Activated B cell treated with CpG ODN at 0.5 μM for 24 hours (primary cell): ENCODE measurements around the gene YJEFN3. TPM values are rescaled to one million over a fixed set of nuclear protein-coding genes. Genes with fewer than 3 reads are reported as not detected.

Experiments
- ATAC-seq: fragments of 200-7000 bp; cut with Tn5 transposase; one replicate; pipeline ENCODE4 v1.10.0; 2021; ENCODE audit warnings: low read depth, mild to moderate bottlenecking, moderate library complexity
- CTCF ChIA-PET: fragments of 350-600 bp; sonication (Branson Sonifier 250); formaldehyde crosslinking; loops from one replicate; lab custom pipeline; 2021; ENCODE audit warnings: antibody characterized with exemption; lab: Charles Lee
- POLR2A ChIA-PET: fragments of 350-600 bp; sonication (Branson Sonifier 250); formaldehyde crosslinking; loops from one replicate; lab custom pipeline; 2021; ENCODE audit warnings: antibody characterized with exemption; lab: Charles Lee
- DNase-seq: peaks from one replicate; pipeline ENCODE4 v3.0.0; 2022
- H3K27ac Mint-ChIP-seq: one replicate; pipeline ENCODE4 v1.8.0; 2020; ENCODE audit warnings: mixed read lengths
- H3K27me3 Mint-ChIP-seq: one replicate; pipeline ENCODE4 v1.8.0; 2021; ENCODE audit warnings: mixed read lengths
- H3K36me3 Mint-ChIP-seq: one replicate; pipeline ENCODE4 v1.8.0; 2021; ENCODE audit warnings: low read depth, mixed read lengths
- H3K4me1 Mint-ChIP-seq: one replicate; pipeline ENCODE4 v1.8.0; 2021; ENCODE audit warnings: mixed read lengths
- H3K4me3 Mint-ChIP-seq: one replicate; pipeline ENCODE4 v1.8.0; 2020; ENCODE audit warnings: mild to moderate bottlenecking, mixed read lengths
- H3K9me3 Mint-ChIP-seq: one replicate; pipeline ENCODE4 v1.8.0; 2020; ENCODE audit warnings: mixed read lengths
- CTCF ChIP-seq: fragments of 200-600 bp; IDR thresholded peaks from one replicate; pipeline ENCODE4 v1.8.0; 2022; ENCODE audit warnings: antibody characterized with exemption, mild to moderate bottlenecking
- intact Hi-C: fragments of 100-400 bp; cut with micrococcal nuclease; formaldehyde crosslinking; loops from one replicate; pipeline ENCODE4 v1.15.1; 2024
- total RNA-seq: library from RNA; stranded (reverse); gene quantifications from 2 replicates; pipeline ENCODE4 v1.2.3, GENCODE V29; 2022

The YJEFN3 gene
- total RNA-seq, 1 donor from 2014 or later = 9.1 TPM

GRCh38 chr19:19492026-19492610 lies 36.6 kb upstream of the YJEFN3 start:
- ChIA-PET CTCF (interaction anchor here (1.3 to 6.7 kb wide), 4 partner anchors 87 to 125 kb away, joined by 3 to 140 read pairs (median 32); partner anchors contain the start of gene GATAD2A), POLR2A (interaction anchor here (0.6 to 0.7 kb wide), 2 partner anchors 66 to 170 kb away, joined by 3 read pairs; no protein-coding TSS in a partner anchor)
- Mint-ChIP-seq H3K4me3 (no peak overlapping the region), H3K27me3 (no peaks in the 10 kb centered on the region), H3K27ac (no peak overlapping the region), H3K9me3 (no peaks in the 10 kb centered on the region), H3K4me1 (peaks cover 34% of the 10 kb centered on the region), H3K36me3 (peaks cover 52% of the 10 kb centered on the region)
- DNase-seq (no peak), ATAC-seq (no peak)
- no peak for TF ChIP-seq CTCF
- intact Hi-C loops = no loop called here

GRCh38 chr19:19493841-19494546 lies 34.7 kb upstream of the YJEFN3 start:
- ChIA-PET POLR2A (no interaction called here), CTCF (no interaction called here)
- peaks cover 17% of the 10 kb centered on the region for H3K4me1 Mint-ChIP-seq
- peaks cover 68% of the 10 kb centered on the region for H3K36me3 Mint-ChIP-seq
- no peaks in the 10 kb centered on the region for H3K27me3 Mint-ChIP-seq
- no peak overlapping the region for H3K27ac Mint-ChIP-seq
- no peak overlapping the region for H3K4me3 Mint-ChIP-seq
- ATAC-seq = no peak
- H3K9me3 Mint-ChIP-seq = no peaks in the 10 kb centered on the region
- intact Hi-C loops = no loop called here
- TF ChIP-seq CTCF = no peak
- no peak for DNase-seq

- intact Hi-C loops = no loop called here
- Mint-ChIP-seq H3K27ac (no peak overlapping the region), H3K27me3 (no peaks in the 10 kb centered on the region), H3K36me3 (peaks cover 82% of the 10 kb centered on the region), H3K9me3 (no peaks in the 10 kb centered on the region), H3K4me1 (no peaks in the 10 kb centered on the region), H3K4me3 (no peak overlapping the region)
- DNase-seq (no peak), ATAC-seq (no peak)
- no peak for TF ChIP-seq CTCF
- CTCF ChIA-PET = interaction anchor here (0.7 kb wide), 1 partner anchor 110 kb away, joined by 3 read pairs; no protein-coding TSS in a partner anchor
- POLR2A ChIA-PET = no interaction called here
These were observed 32.8 kb upstream of the YJEFN3 start for GRCh38 chr19:19495614-19496603.

GRCh38 chr19:19498255-19498991 lies 30.3 kb upstream of the YJEFN3 start:
- no peaks in the 10 kb centered on the region for H3K4me1 Mint-ChIP-seq
- H3K27ac Mint-ChIP-seq = no peak overlapping the region
- intact Hi-C loops = no loop called here
- H3K36me3 Mint-ChIP-seq = peaks cover 91% of the 10 kb centered on the region
- ChIA-PET CTCF (no interaction called here), POLR2A (no interaction called here)
- no peak overlapping the region for H3K4me3 Mint-ChIP-seq
- no peak for TF ChIP-seq CTCF
- ATAC-seq (no peak), DNase-seq (no peak)
- H3K9me3 Mint-ChIP-seq = no peaks in the 10 kb centered on the region
- no peaks in the 10 kb centered on the region for H3K27me3 Mint-ChIP-seq
